ENCODE results near the gene RAMACL. TPM values are rescaled to one million over a fixed set of nuclear protein-coding genes. Genes with fewer than 3 reads are reported as not detected.

RAMACL gene
- total RNA-seq, 4 donors from 2014 or later = 1.5 to 8.1 (median 1.8) TPM; not detected in 1

DNA sequence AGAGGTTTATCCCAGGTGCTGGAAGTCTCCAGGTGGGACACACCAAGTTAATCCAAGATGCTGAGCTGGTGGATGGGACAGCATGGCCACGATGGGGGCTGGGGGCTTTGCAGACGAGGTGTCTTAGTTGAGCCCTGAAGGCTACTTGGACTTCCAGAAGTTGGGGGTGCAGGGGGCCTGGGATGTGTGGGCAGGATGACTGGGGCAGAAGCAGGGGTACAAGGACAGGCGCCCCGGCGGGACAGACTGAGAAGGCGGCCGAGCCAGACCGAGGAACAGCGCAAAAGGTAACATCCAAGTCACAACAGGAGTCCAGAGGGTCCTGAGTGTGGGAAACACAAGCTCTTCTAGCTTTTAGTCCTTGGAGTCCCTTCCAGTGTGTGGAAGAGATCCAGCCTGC lies 23.8 kb downstream of the RAMACL start:
- peak overlapping the region in 1 of 2 donors; percentile 54 for H3K27ac ChIP-seq
- intact Hi-C loops (cut with DNase I; ENCODE audit: low total_unique reads) = no loop called here
- no peak for DNase-seq
- H3K27me3 ChIP-seq = no peaks in the 10 kb centered on the region
- peaks cover 0 to 13% of the 10 kb centered on the region in 2 donors for H3K4me1 ChIP-seq
- TF ChIP-seq, protein P1, sequence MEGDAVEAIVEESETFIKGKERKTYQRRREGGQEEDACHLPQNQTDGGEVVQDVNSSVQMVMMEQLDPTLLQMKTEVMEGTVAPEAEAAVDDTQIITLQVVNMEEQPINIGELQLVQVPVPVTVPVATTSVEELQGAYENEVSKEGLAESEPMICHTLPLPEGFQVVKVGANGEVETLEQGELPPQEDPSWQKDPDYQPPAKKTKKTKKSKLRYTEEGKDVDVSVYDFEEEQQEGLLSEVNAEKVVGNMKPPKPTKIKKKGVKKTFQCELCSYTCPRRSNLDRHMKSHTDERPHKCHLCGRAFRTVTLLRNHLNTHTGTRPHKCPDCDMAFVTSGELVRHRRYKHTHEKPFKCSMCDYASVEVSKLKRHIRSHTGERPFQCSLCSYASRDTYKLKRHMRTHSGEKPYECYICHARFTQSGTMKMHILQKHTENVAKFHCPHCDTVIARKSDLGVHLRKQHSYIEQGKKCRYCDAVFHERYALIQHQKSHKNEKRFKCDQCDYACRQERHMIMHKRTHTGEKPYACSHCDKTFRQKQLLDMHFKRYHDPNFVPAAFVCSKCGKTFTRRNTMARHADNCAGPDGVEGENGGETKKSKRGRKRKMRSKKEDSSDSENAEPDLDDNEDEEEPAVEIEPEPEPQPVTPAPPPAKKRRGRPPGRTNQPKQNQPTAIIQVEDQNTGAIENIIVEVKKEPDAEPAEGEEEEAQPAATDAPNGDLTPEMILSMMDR (IDR thresholded peaks at IDR 0.05) = no peak
- TF ChIP-seq POLR2A (IDR thresholded peaks at IDR 0.05) = no peak
- H3K4me3 ChIP-seq = no peak overlapping the region
- no peaks in the 10 kb centered on the region for H3K9me3 ChIP-seq
- no peaks in the 10 kb centered on the region for H3K36me3 ChIP-seq

DNA sequence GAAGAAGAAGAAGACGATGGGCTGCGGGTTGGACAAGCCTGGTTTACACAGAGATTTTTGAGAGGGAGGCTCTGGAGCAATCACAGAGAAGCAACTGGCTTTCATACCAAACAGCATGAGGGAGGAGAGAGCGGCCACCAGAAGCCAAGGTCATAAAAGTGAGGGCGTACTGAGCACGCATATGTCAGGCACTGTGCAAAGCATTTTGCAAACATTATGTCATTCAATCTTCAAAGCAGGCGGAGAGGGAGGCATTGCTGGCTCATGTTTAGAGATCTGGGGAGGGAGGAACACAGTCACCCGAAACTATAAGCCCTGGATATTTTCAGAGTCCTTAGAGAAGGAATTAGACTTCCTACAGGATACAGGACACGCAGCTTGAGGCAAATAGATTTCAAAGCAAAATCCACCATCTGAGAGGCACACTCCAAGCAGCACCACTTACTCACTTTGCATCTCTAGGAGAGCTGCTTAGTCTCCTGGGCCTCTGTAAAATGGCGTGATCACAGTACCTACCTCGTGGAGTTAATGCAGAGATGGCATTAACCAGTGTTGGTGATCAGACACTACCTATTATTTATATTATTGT lies 24.6 kb downstream of the RAMACL start:
- Histone ChIP-seq H3K4me1 (peaks cover 0 to 13% of the 10 kb centered on the region in 2 donors), H3K36me3 (no peaks in the 10 kb centered on the region), H3K27ac (peak overlapping the region; percentile 46 to 54), H3K4me3 (no peak overlapping the region), H3K9me3 (no peaks in the 10 kb centered on the region), H3K27me3 (no peaks in the 10 kb centered on the region)
- DNase-seq = peak; percentile 50 to 77
- intact Hi-C loops (cut with DNase I; ENCODE audit: low total_unique reads) = no loop called here
- TF ChIP-seq POLR2A (IDR thresholded peaks at IDR 0.05) = no peak
- TF ChIP-seq, protein P1 (IDR thresholded peaks at IDR 0.05) = no peak

DNA sequence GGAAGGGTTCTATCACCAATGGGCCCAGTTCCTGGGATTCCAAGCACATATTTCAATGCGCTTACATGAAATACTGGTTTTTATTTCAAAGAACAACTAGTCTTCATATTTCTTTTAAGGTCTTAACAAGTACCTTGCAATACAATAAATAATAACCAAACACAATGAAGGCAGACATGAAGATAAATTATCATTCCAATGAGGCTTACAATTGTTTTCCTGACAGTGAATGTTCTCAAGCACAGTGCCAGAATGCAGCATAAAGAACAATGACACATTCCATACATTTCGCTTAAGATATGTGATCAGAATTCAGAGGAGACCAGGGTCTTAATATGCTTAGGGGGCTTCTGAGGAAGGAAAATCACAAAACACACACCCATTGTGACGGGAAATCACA lies 26.3 kb downstream of the RAMACL start:
- TF ChIP-seq, protein P1 (IDR thresholded peaks at IDR 0.05) = no peak
- TF ChIP-seq POLR2A (IDR thresholded peaks at IDR 0.05) = no peak

DNA sequence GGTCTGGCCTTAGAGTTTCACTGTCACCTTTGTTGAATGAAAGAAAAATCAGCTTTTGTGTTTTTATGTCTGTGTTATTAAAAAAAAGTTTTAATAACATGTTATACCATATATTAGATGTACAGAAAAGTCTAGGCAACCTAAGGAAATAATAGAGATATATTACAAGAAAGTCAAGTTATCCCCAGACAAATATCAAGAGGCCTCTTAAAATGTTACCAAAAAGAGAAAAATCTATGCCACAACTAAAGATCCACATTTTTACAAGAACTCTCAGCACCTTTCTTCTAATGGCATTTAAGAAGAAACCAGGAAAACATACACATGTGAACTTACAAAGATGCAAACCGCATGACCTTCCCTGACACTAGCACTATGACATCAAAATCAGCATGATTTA lies 26.8 kb downstream of the RAMACL start:
- Histone ChIP-seq H3K4me3 (no peak overlapping the region), H3K27ac (no peak overlapping the region), H3K4me1 (peaks cover 0 to 6% of the 10 kb centered on the region in 2 donors), H3K27me3 (no peaks in the 10 kb centered on the region), H3K9me3 (no peaks in the 10 kb centered on the region), H3K36me3 (no peaks in the 10 kb centered on the region)
- intact Hi-C loops (cut with DNase I; ENCODE audit: low total_unique reads) = no loop called here
- DNase-seq = no peak
- no peak for TF ChIP-seq POLR2A (IDR thresholded peaks at IDR 0.05)
- TF ChIP-seq, protein P1 (IDR thresholded peaks at IDR 0.05) = no peak

More for the DNA sequence above, 26.3 kb downstream of the RAMACL start:
- no peaks in the 10 kb centered on the region for H3K27me3 ChIP-seq
- H3K9me3 ChIP-seq = no peaks in the 10 kb centered on the region
- peaks cover 0 to 6% of the 10 kb centered on the region in 2 donors for H3K4me1 ChIP-seq
- H3K27ac ChIP-seq = no peak overlapping the region
- H3K36me3 ChIP-seq = no peaks in the 10 kb centered on the region
- H3K4me3 ChIP-seq = no peak overlapping the region
- no peak for DNase-seq
- intact Hi-C loops (cut with DNase I; ENCODE audit: low total_unique reads) = no loop called here

DNA sequence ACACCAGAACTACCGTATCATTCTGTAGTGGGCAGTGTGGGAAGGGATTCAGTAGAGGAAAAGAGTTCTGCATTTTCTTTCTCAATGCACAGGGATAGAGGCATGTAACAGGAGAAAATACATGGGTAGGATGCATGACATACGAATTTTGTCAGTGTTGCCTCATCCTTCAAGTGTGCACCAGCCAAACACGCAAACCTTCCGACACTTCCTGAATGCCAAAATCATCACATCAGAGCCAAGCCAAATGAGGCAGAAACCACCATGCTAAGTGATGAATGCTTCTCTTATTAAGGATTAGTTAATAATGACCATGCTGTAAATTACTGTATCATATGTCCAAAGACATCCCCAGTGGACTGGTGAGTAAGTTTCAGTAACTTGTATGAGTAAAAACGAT lies 27.3 kb downstream of the RAMACL start:
- TF ChIP-seq, protein P1 (IDR thresholded peaks at IDR 0.05) = no peak
- TF ChIP-seq POLR2A (IDR thresholded peaks at IDR 0.05) = no peak
- Histone ChIP-seq H3K27me3 (no peaks in the 10 kb centered on the region), H3K4me1 (peaks cover 0 to 5% of the 10 kb centered on the region in 2 donors), H3K9me3 (no peaks in the 10 kb centered on the region), H3K4me3 (no peak overlapping the region), H3K27ac (no peak overlapping the region), H3K36me3 (no peaks in the 10 kb centered on the region)
- DNase-seq = no peak
- intact Hi-C loops (cut with DNase I; ENCODE audit: low total_unique reads) = no loop called here

All from uterus (tissue), 4 donors.